Kidney epithelial cell (primary cell): ENCODE measurements around the gene REXO1. TPM values are rescaled to one million over a fixed set of nuclear protein-coding genes. Genes with fewer than 3 reads are reported as not detected.
A peak's percentile ranks its signal among the peaks of the same experiment; 100 is the strongest.

Experiments
- DNase-seq: peaks from one replicate; pipeline ENCODE4 v3.0.0-alpha.2; 2010; ENCODE audit warnings: low read depth
- H3K27me3 ChIP-seq: 2 replicates; pipeline ENCODE4 v1.6.0; 2011; ENCODE audit warnings: low read length; ENCODE audit not compliant: control insufficient read depth, insufficient read depth
- H3K36me3 ChIP-seq: 2 replicates; pipeline ENCODE4 v1.5.1; 2011; ENCODE audit warnings: low read length; ENCODE audit not compliant: control insufficient read depth, insufficient read depth
- H3K4me3 ChIP-seq: 2 replicates; pipeline ENCODE4 v1.5.1; 2011; ENCODE audit warnings: low read depth, mild to moderate bottlenecking, control low read depth, low read length
- total RNA-seq: library from RNA; depleted of rRNA; stranded (reverse); fragments of >200 nt; gene quantifications from 2 replicates; pipeline ENCODE4 v1.2.3, GENCODE V29; 2015
- TF ChIP-seq, protein P1 (sequence below): IDR thresholded peaks from 2 replicates; pipeline ENCODE4 v1.5.1; 2011; ENCODE audit warnings: mild to moderate bottlenecking, moderate library complexity, low read length, control low read depth, inconsistent platforms; ENCODE audit not compliant: insufficient read depth, poor library complexity, severe bottlenecking

REXO1 gene
- total RNA-seq, 1 donor from 2014 or later, result 18.8 TPM

- Histone ChIP-seq H3K27me3 (no peaks in the 10 kb centered on the region), H3K4me3 (peak overlapping the region; percentile 49), H3K36me3 (peaks cover under 1% of the 10 kb centered on the region)
- TF ChIP-seq, protein P1, sequence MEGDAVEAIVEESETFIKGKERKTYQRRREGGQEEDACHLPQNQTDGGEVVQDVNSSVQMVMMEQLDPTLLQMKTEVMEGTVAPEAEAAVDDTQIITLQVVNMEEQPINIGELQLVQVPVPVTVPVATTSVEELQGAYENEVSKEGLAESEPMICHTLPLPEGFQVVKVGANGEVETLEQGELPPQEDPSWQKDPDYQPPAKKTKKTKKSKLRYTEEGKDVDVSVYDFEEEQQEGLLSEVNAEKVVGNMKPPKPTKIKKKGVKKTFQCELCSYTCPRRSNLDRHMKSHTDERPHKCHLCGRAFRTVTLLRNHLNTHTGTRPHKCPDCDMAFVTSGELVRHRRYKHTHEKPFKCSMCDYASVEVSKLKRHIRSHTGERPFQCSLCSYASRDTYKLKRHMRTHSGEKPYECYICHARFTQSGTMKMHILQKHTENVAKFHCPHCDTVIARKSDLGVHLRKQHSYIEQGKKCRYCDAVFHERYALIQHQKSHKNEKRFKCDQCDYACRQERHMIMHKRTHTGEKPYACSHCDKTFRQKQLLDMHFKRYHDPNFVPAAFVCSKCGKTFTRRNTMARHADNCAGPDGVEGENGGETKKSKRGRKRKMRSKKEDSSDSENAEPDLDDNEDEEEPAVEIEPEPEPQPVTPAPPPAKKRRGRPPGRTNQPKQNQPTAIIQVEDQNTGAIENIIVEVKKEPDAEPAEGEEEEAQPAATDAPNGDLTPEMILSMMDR, result no peak
- no peak for DNase-seq
These were observed 34.8 kb downstream of the REXO1 start for GRCh38 chr19:1813192-1814182.

DNA sequence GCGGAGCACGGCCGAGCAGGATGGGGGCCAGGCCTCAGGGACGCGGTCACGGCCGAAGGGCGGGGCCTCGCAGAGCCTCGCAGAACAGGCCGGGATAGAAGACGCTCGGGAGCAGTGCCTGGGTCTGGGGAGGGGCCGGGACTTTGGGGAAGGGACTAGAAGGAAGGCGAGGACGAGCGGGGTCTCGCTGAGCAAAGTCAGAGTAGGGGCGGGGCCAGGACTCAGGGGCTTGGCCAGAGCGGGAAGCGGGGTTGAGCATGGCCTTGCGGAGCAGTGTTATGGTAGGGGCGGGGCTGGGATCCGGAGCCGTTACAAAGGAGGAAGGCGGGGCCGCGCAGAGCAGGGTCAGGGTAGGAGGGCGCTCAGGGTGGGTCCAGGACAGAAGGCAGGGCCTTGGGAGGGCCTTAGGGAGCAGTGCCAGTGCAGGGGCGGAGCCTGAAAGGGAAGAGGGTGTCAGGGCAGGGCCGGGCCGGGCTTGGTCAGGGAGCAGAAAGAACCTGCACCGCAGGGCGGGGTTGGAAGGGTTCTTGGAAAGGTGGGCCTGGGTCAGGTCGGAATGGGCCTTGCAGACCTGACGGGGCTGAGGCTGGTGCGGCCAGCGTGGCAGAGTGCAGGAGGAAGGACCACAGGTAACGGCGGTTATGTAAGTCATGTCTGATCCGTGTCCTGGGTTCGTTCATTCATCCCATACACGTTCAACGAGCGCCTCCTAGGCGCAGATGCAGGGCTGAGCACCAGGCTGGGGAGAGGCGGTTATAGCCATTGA lies 35.7 kb downstream of the REXO1 start:
- no peaks in the 10 kb centered on the region for H3K27me3 ChIP-seq
- TF ChIP-seq, protein P1, result peak; percentile 81

GRCh38 chr19:1811942-1812425 lies 36.3 kb downstream of the REXO1 start, which contains the start of gene ATP8B3:
ATP8B3 (minus strand) TSS chr19:1812276; CDS start chr19:1811736, 540 bp downstream.
- Histone ChIP-seq H3K36me3 (no peaks in the 10 kb centered on the region), H3K27me3 (peaks cover 2% of the 10 kb centered on the region), H3K4me3 (peak within 1 kb of the TSS; percentile 53)
- DNase-seq, result no peak
- TF ChIP-seq, protein P1, result peak; percentile 22

More for the DNA sequence above, 35.7 kb downstream of the REXO1 start:
- peak; percentile 83 for DNase-seq
- H3K4me3 ChIP-seq, result peak overlapping the region; percentile 49
- H3K36me3 ChIP-seq, result no peaks in the 10 kb centered on the region

DNA sequence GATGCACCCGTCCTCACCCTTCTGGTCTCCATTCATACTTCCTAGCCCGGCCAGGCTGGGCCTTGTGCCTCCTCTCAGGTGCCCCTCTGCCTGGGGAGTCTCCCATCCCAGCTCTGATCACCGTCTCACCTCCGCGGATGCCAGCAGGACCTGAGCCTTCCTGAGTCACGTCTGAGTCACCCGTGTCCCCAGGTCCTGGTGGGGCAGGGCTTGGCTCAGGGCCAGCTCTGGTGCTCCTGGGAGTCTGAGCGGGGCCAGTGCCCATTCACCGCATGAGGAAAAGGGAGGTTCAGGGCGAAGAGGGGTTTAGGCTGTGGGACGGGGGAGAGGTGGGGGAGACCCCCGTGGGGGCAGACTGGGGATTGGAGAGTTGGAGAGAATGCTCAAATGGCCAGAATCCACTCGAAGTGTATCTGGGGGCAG lies 36.8 kb downstream of the REXO1 start:
- no peaks in the 10 kb centered on the region for H3K36me3 ChIP-seq
- TF ChIP-seq, protein P1, result no peak
- DNase-seq, result peak; percentile 63

DNA sequence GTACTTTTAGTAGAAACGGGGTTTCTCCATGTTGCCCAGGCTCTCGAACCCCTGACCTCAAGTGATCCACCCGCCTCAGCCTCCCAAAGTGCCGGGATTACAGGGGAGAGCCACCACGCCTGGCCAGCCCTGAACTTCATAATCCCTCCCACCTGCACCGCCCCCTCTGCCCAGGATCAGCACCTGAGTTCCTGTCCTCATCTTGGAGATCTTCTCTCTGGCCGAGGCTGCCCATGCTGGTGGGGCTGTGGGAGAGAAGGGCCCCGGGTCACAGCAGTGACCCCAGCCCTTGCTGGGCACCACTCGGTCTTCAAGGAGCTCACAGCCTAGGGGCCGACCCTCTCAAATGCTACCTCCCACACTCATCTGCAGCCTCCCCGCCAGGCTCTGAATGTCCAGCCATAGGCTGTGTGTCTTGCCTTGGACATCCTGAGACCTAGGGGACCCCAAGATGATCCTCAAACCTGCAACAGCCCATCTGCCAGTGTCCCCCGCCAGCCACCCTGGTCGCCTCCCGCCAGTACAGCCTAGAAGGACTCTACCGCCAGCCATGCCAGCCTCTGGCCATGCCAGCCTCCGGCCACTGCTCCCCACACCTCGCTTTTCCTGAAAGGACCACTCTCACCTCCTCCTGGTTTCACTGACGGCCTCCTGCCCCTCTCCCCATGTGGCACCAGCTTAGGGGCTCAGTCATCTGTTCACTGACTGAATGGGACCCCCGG lies 37.7 kb downstream of the REXO1 start:
- Histone ChIP-seq H3K27me3 (peaks cover 3% of the 10 kb centered on the region), H3K4me3 (no peak overlapping the region), H3K36me3 (no peaks in the 10 kb centered on the region)
- TF ChIP-seq, protein P1, result no peak
- no peak for DNase-seq

More for the DNA sequence above, 36.8 kb downstream of the REXO1 start:
- peaks cover 3% of the 10 kb centered on the region for H3K27me3 ChIP-seq
- H3K4me3 ChIP-seq, result peak overlapping the region; percentile 53
